A673 (cell line): ENCODE measurements around the gene APC2. TPM values are rescaled to one million over a fixed set of nuclear protein-coding genes. Genes with fewer than 3 reads are reported as not detected.
"Not testable (repeated sequence)": the region's sequence is repeated elsewhere in the genome, so short reads cannot be mapped to it uniquely, and the experiment has no call there.

Source experiments
- BruUV-seq: library from RNA; stranded (reverse); fragments of 400-500 nt; replicated peaks from 2 replicates; lab custom pipeline; 2021; lab: Mats Ljungman, UMichigan
- CTCF ChIA-PET: fragments of 300-600 bp; sonication (Branson Sonifier 250); formaldehyde crosslinking; loops from one replicate; lab custom pipeline; 2022; ENCODE audit warnings: antibody characterized with exemption; lab: Charles Lee
- POLR2A ChIA-PET: fragments of 300-600 bp; sonication (Branson Sonifier 250); formaldehyde crosslinking; loops from one replicate; lab custom pipeline; 2022; ENCODE audit warnings: antibody characterized with exemption; ENCODE audit not compliant: low non-redundant PET; lab: Charles Lee
- DNase-seq: peaks from one replicate; pipeline ENCODE4 v3.0.0-alpha.2; 2015; ENCODE audit warnings: low spot score
- H3K27ac ChIP-seq: fragments of 200-600 bp; sonication (generic); 2 replicates; pipeline ENCODE4 v1.5.1; 2016; ENCODE audit warnings: mixed run types, low read depth, mild to moderate bottlenecking, mixed read lengths, antibody characterized with exemption, low read length; ENCODE audit not compliant: poor library complexity, severe bottlenecking
- H3K27me3 ChIP-seq: fragments of 200-600 bp; sonication (generic); replicated peaks from 2 replicates; pipeline ENCODE4 v1.6.1; 2017; ENCODE audit warnings: mixed run types, low read depth, mild to moderate bottlenecking, mixed read lengths, antibody characterized with exemption, low read length; ENCODE audit not compliant: insufficient read depth, poor library complexity
- H3K36me3 ChIP-seq: fragments of 200-600 bp; sonication (generic); 2 replicates; pipeline ENCODE4 v1.6.1; 2016; ENCODE audit warnings: mixed run types, mild to moderate bottlenecking, mixed read lengths, antibody characterized with exemption, low read length; ENCODE audit not compliant: insufficient read depth, poor library complexity, severe bottlenecking
- H3K4me1 ChIP-seq: fragments of 200-600 bp; sonication (generic); 2 replicates; pipeline ENCODE4 v1.6.1; 2017; ENCODE audit warnings: mixed run types, mild to moderate bottlenecking, mixed read lengths, antibody characterized with exemption, low read length; ENCODE audit not compliant: insufficient read depth, poor library complexity, severe bottlenecking
- H3K4me3 ChIP-seq: fragments of 200-600 bp; sonication (generic); 2 replicates; pipeline ENCODE4 v1.5.1; 2016; ENCODE audit warnings: low read depth, mixed run types, mild to moderate bottlenecking, mixed read lengths, low read length; ENCODE audit not compliant: poor library complexity, severe bottlenecking
- H3K9me3 ChIP-seq: fragments of 200-600 bp; sonication (generic); 2 replicates; pipeline ENCODE4 v1.6.1; 2016; ENCODE audit warnings: mixed run types, low read depth, mild to moderate bottlenecking, mixed read lengths, antibody characterized with exemption, low read length; ENCODE audit not compliant: poor library complexity, severe bottlenecking
- CTCF ChIP-seq: fragments of 300-800, 200-600 bp; sonication (generic); conservative IDR thresholded peaks from 2 replicates; pipeline ENCODE4 v1.5.1; 2017; ENCODE audit warnings: low read depth, mild to moderate bottlenecking, antibody characterized with exemption, low read length, moderate library complexity, mixed read lengths
- EZH2 ChIP-seq: fragments of 200-600 bp; sonication (generic); IDR thresholded peaks from 2 replicates; pipeline ENCODE4 v1.6.1; 2017; ENCODE audit warnings: borderline replicate concordance, low read depth, mild to moderate bottlenecking, mixed read lengths, antibody characterized with exemption, low read length; ENCODE audit not compliant: poor library complexity, severe bottlenecking
- intact Hi-C: fragments of 100-400 bp; cut with micrococcal nuclease; formaldehyde crosslinking; loops from one replicate; pipeline ENCODE4 v1.10.0; 2022; ENCODE audit not compliant: unreplicated experiment
- total RNA-seq: library from RNA; stranded (reverse); gene quantifications from 2 replicates; pipeline ENCODE4 v1.2.3, GENCODE V29; 2021

Gene APC2
- total RNA-seq, 1 experiment from 2014 or later: 1.3 TPM

- ChIA-PET CTCF (interaction anchor here (0.7 kb wide), 1 partner anchor 9 kb away, joined by 3 read pairs; no protein-coding TSS in a partner anchor), POLR2A (interaction anchor here (1.0 kb wide), 1 partner anchor 20 kb away, joined by 4 read pairs; no protein-coding TSS in a partner anchor)
- Histone ChIP-seq H3K36me3 (peaks cover 57% of the 10 kb centered on the region), H3K4me3 (peak within 1 kb of the TSS; percentile 85), H3K27ac (peak within 1 kb of the TSS; percentile 94), H3K4me1 (peaks cover 15% of the 10 kb centered on the region), H3K27me3 (no peaks in the 10 kb centered on the region), H3K9me3 (no peaks in the 10 kb centered on the region)
- TSS peak; percentile 67 for BruUV-seq
- TF ChIP-seq EZH2 (no peak), CTCF (peak; percentile 97)
- intact Hi-C loops: no loop called here
- peak; percentile 96 for DNase-seq
Measured at GRCh38 chr19:1438035-1438932, 11.6 kb upstream of the APC2 start, which contains the start of gene RPS15. TSS of gene RPS15 (plus strand) at chr19:1438396. CDS start at chr19:1438426, 30 bp downstream.

GRCh38 chr19:1438933-1439354 is 11.0 kb upstream of the APC2 start:
- no peak for DNase-seq
- peaks cover 52% of the 10 kb centered on the region for H3K36me3 ChIP-seq
- H3K9me3 ChIP-seq: no peaks in the 10 kb centered on the region
- TF ChIP-seq CTCF: no peak
- TF ChIP-seq EZH2: no peak
- POLR2A ChIA-PET: no interaction called here
- peaks cover 19% of the 10 kb centered on the region for H3K4me1 ChIP-seq
- no TSS peak for BruUV-seq
- CTCF ChIA-PET: no interaction called here
- H3K4me3 ChIP-seq: peak overlapping the region; percentile 85
- H3K27me3 ChIP-seq: no peaks in the 10 kb centered on the region
- peak overlapping the region; percentile 94 for H3K27ac ChIP-seq
- intact Hi-C loops: no loop called here

- BruUV-seq, DNase-seq, H3K27me3 ChIP-seq, POLR2A ChIA-PET, H3K9me3 ChIP-seq, CTCF ChIA-PET: not testable (repeated sequence)
- Histone ChIP-seq H3K27ac (peak overlapping the region; percentile 94), H3K4me1 (peaks cover 24% of the 10 kb centered on the region), H3K4me3 (peak overlapping the region; percentile 85), H3K36me3 (peaks cover 44% of the 10 kb centered on the region)
- intact Hi-C loops: loop anchor here (10.0 kb wide), 1 partner anchor 165 kb away; the partner anchor contains the start of gene FAM174C
Measured at GRCh38 chr19:1439525-1440417, 10.2 kb upstream of the APC2 start.
